Measurements from ENCODE around the gene RAB5A.

DNA sequence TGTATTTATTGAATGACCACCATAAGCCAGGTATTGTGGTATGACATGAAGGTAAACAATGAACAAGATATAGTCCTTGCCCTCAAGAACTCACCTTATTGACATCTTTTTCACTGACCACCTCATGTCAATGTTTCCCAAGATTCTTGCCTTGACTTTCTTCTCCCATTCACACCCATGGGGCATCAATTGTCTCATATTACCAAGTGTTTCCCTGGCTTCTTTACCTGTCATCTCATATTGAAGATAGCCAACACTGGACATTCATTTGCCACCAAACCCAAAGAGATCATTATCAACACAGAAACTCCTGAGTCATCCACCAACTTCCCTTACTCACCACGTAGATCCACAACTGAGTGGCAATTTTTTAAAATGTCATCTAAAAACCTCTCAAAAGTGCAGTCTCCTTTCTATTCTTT, 15.1 kb upstream of the RAB5A start:
- no peak for TF ChIP-seq ZNF274 (IDR thresholded peaks at IDR 0.05; ENCODE audit: low read depth, low read length)
- no peak for TF ChIP-seq YY1 (IDR thresholded peaks at IDR 0.05; ENCODE audit: insufficient read depth, insufficient read length)
- TF ChIP-seq SUZ12 (IDR thresholded peaks at IDR 0.05; ENCODE audit: extremely low read depth, insufficient read depth, insufficient read length) = no peak

Data from NT2/D1 (cell line).